Astrocyte (in vitro differentiated cells and primary cell): ENCODE results near the gene CTH.

ENCODE experiments used
- EZH2 ChIP-seq: IDR thresholded peaks from 2 replicates; pipeline ENCODE4 v1.6.1; 2012; ENCODE audit warnings: mild to moderate bottlenecking, low read length, inconsistent platforms; ENCODE audit not compliant: insufficient read depth
- TF ChIP-seq, protein P1 (sequence below): IDR thresholded peaks from 2 replicates; pipeline ENCODE4 v1.5.1; 2011; ENCODE audit warnings: low read depth, mild to moderate bottlenecking, inconsistent platforms, low read length, moderate library complexity; ENCODE audit not compliant: insufficient read depth

DNA sequence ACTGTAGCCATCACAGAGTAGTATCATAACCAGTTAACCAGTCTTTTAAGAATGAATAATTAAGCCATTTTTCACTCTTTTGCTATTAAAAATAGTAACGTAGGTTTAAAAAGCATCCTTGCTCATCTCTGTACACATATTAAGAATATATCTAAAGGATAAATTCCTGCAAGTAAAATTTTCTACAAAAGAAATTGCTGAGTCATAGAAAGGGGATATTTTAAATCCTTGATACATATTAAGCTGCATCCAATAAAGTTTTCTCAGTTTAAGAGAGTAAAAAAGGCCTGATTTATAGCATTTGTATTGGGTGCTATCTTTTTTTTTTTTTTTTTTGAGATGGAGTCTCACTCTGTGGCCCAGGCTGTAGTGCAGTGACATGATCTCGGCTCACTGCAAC, 1.9 kb upstream of the CTH start:
- TF ChIP-seq, protein P1, sequence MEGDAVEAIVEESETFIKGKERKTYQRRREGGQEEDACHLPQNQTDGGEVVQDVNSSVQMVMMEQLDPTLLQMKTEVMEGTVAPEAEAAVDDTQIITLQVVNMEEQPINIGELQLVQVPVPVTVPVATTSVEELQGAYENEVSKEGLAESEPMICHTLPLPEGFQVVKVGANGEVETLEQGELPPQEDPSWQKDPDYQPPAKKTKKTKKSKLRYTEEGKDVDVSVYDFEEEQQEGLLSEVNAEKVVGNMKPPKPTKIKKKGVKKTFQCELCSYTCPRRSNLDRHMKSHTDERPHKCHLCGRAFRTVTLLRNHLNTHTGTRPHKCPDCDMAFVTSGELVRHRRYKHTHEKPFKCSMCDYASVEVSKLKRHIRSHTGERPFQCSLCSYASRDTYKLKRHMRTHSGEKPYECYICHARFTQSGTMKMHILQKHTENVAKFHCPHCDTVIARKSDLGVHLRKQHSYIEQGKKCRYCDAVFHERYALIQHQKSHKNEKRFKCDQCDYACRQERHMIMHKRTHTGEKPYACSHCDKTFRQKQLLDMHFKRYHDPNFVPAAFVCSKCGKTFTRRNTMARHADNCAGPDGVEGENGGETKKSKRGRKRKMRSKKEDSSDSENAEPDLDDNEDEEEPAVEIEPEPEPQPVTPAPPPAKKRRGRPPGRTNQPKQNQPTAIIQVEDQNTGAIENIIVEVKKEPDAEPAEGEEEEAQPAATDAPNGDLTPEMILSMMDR = no peak
- no peak for TF ChIP-seq EZH2
